Inflammatory macrophage treated with lipopolysaccharide for 4 hours (primary cell): ENCODE measurements around the gene TSPAN1.

Experiments
- DNase-seq: peaks from one replicate; pipeline ENCODE4 v3.0.0-alpha.2; 2020

Gene TSPAN1

GRCh38 chr1:46166521-46167462 is 8.1 kb upstream of the TSPAN1 start:
- DNase-seq: no peak

GRCh38 chr1:46168477-46168876 is 6.4 kb upstream of the TSPAN1 start:
- no peak for DNase-seq

- no peak for DNase-seq
Observed at GRCh38 chr1:46169811-46170454, 5.0 kb upstream of the TSPAN1 start.

DNA sequence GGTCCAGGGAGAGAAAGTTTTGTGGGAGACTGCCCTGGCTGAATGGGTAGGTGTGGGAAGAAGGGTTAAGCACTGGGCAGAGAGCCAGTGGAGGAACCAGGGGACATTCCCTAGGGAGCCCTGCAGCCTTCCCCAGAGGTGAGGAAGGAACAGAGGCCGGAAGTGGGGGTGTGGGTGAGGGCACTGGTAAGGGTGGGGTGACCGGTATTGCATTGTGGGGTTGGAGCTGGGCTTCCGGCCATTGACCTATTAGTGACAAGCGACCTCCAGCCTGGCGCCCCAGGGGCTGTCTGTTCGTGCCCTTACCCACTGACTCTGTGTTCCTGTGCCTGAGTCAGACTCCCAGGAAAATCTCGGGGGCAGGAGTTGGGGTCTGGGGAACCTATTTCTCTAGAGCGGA is 3.5 kb upstream of the TSPAN1 start:
- DNase-seq: no peak

GRCh38 chr1:46171871-46172270 is 3.0 kb upstream of the TSPAN1 start:
- DNase-seq: no peak

- DNase-seq: no peak
Observed at GRCh38 chr1:46172321-46172720, 2.6 kb upstream of the TSPAN1 start.

- DNase-seq: no peak
Observed at GRCh38 chr1:46173361-46173856, 1.5 kb upstream of the TSPAN1 start.

DNA sequence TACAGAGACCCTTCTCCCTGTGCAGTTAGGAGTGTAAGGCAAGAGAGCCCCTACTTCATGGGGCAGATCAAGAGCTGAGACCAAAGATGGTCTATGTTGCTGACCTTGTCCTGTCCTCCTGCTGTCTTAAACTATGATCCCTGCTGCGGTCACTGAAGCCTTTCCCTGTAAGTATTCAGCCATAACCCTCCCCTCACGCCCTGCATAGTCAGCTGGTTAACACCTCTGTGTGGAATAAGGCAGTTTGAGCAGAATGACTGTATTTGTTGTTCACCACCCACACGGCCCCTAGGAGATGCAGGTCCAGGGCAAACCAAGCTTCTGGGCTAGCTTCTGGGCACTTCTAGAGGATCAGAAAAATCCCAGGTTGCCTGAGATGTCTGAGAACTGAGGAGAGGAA is 356 bp downstream of the TSPAN1 start:
- DNase-seq: no peak

- DNase-seq: no peak
Observed at GRCh38 chr1:46176211-46176865, 1.5 kb downstream of the TSPAN1 start, which contains the start of gene P3R3URF. Gene P3R3URF, minus strand, starts transcription at chr1:46176488. Its CDS starts 17 bp downstream, at chr1:46176471.

DNA sequence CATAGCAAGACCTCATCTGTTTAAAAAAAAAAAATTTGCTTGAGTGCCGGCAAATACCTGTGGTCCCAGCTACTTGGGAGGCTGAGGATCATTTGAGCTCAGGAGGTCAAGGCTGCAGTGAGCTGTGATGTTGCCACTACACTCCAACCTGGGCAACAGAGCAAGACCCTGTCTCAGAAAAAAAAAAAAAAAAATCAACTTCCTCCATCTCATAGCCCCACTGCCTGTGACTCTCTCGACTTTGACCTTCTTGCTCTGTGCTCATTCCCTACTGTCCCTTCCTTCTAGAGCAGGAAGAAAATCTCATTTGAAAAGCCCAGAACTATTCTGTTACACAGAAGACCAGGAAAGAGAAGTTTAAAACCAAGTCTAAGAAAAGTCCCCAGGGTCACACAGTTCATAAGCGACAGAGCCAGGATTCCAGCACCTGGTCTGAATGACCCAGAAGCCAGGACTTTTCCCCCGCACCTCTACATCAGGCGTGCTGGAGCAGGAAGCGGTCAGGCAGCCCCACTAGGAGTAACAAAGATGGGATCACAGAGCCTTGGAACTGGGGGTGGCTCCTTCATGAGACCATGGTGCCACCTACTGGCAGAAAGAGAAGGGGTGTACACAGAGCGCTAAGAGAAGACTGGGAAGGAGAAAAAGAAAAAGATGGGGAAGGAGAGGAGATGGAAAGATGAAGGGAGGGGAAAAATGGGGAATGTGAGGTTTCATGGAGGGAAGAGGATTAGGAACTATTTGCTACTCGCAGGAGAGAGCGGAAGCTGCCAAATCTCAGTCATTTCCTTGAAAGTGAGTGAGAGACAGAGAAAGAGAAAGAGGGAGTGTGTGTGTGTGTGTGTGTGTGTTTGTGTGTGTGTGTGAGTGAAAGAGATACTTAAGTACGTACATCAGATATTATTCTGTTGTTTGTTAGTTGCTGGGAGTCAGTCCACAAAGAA is 4.5 kb downstream of the TSPAN1 start:
- DNase-seq: peak; percentile 66

GRCh38 chr1:46180082-46180616 is 5.3 kb downstream of the TSPAN1 start:
- no peak for DNase-seq

GRCh38 chr1:46181343-46182260 is 6.7 kb downstream of the TSPAN1 start:
- DNase-seq: no peak

DNA sequence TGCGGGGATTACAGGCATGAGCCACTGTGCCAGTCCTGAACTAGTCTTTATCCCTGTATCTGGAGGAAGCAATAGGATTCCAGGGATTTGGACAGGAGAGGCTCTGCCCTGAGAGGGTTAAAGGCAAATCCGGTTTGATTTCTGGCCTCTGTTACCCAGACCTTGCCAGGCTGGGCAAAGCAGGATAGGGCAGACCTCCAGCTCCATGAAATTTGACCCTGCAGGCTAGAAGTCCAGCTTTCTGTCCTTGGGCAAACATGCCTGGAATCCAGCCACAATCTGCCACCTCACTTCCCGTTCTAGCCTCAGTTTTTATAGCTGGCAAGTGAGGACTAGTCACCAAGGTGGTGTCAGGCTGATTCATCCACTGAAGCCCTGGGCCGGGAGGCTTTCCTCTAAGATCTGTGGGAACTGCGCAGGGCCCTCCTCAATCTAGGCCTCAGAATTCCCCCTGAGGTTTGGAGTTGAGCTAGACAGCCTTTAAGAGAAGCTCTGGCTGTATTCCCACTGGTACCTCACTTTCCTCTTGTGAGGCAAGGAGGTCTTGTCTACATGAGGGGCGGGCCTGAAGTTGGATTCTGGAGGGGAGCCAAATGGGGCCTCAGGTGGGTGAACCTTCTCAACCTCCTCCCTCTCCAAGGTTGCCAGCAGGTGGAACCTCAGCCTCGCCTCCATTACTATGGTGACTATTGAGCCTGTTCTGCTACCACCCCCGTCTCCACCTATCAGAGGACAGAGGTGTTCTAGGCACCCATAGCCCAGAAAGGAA is 8.4 kb downstream of the TSPAN1 start:
- DNase-seq: peak; percentile 58

DNA sequence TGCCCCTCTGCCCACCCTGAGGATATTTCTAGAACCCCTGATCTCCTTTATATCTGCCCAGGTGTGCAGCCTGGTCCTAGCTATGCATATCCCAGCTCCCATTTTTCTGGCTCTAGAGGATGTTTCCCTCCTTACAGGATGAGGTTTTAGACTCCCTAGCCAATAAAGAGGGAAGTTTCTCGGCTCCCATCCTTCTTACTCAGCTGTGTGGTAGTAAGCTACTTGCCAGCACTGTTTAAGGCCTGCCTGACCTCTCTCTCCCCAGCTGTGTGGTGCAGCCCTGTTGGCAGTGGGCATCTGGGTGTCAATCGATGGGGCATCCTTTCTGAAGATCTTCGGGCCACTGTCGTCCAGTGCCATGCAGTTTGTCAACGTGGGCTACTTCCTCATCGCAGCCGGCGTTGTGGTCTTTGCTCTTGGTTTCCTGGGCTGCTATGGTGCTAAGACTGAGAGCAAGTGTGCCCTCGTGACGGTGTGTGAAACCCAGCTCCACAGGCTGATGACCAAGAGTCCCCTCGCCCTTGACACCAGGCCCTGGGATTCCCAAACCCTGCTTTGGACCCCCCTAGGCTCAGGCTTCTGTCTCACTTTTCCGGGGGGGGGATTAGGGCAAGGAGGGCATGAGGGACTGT is 9.2 kb downstream of the TSPAN1 start:
- DNase-seq: peak; percentile 57

- DNase-seq: no peak
Observed at GRCh38 chr1:46184920-46185658, 10.2 kb downstream of the TSPAN1 start.

DNA sequence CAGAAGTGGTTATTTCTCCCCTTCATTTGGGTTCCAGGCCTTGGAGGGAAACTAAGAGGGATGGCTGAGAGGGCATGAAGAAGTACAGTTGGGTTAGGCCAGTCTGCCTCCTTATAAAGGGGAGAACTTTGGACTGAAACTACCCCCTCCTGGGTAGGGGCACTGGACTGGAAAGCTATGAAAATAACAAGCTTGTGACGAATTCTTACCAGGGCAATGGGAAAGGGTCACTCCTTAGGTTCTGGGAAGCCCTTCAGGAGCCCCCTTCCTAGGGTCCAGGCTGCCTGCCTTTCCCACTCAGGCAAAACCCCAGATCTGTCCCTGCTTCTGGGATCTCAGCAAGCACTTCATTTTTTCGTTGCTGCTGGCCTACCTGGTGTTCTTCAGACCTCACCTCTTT is 11.2 kb downstream of the TSPAN1 start:
- no peak for DNase-seq

DNA sequence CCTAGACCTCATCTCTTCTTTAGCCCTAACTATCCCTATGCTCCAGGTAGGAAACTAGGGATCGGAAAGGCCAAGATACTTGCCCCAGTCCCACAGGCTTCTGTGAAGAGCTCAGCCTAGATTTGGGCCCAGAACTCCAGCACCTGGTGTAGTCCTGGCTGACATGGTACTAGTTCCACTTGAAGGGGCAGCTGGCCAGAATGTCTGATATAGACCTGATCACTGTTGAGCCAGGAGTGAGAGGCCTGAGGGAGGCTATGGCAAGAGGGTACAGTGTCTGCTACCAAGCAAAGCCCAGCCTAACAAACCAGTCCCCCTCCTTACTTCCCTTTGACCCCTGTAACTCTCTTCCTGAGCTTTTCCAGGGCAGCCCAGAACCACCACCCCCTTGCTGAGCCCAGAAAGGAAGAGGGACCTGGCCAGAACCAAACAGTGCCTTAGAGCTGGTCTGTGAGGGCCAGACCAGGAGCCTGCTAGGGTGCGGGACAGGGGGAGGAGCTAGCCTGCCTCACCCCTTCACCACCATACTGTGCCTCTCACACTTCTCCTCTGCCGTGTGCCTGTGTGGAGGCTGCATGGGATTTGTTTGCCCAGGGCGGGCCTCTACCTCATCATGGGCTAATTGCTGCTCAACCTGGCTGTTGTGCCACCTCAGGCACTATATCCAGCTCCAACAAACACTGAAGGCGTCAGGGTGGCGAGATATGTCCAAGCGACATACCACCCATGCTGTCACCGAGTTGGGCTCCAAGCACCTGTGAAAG is 12.4 kb downstream of the TSPAN1 start:
- DNase-seq: no peak
